Choroid plexus epithelial cell (primary cell): ENCODE results near the gene ITLN1.

Source experiments
- DNase-seq: peaks from one replicate; pipeline ENCODE4 v3.0.0-alpha.2; 2010; ENCODE audit warnings: low read depth
- H3K4me3 ChIP-seq: 2 replicates; pipeline ENCODE4 v1.5.1; 2011; ENCODE audit warnings: low read depth, mild to moderate bottlenecking, control low read depth, low read length, moderate library complexity
- TF ChIP-seq, protein P1 (sequence below): conservative IDR thresholded peaks from 2 replicates; pipeline ENCODE4 v1.5.1; 2011; ENCODE audit warnings: low read depth, mild to moderate bottlenecking, control low read depth, inconsistent platforms, low read length, moderate library complexity

ITLN1 gene

GRCh38 chr1:160853754-160854153 lies 31.2 kb downstream of the ITLN1 start:
- no peak for DNase-seq
- no peak overlapping the region for H3K4me3 ChIP-seq
- TF ChIP-seq, protein P1, sequence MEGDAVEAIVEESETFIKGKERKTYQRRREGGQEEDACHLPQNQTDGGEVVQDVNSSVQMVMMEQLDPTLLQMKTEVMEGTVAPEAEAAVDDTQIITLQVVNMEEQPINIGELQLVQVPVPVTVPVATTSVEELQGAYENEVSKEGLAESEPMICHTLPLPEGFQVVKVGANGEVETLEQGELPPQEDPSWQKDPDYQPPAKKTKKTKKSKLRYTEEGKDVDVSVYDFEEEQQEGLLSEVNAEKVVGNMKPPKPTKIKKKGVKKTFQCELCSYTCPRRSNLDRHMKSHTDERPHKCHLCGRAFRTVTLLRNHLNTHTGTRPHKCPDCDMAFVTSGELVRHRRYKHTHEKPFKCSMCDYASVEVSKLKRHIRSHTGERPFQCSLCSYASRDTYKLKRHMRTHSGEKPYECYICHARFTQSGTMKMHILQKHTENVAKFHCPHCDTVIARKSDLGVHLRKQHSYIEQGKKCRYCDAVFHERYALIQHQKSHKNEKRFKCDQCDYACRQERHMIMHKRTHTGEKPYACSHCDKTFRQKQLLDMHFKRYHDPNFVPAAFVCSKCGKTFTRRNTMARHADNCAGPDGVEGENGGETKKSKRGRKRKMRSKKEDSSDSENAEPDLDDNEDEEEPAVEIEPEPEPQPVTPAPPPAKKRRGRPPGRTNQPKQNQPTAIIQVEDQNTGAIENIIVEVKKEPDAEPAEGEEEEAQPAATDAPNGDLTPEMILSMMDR, result no peak

- H3K4me3 ChIP-seq, result no peak overlapping the region
- DNase-seq, result no peak
- TF ChIP-seq, protein P1, result no peak
These were observed 32.0 kb downstream of the ITLN1 start for GRCh38 chr1:160853014-160853413.

- no peak overlapping the region for H3K4me3 ChIP-seq
- no peak for DNase-seq
- TF ChIP-seq, protein P1, result no peak
These were observed 34.0 kb downstream of the ITLN1 start for GRCh38 chr1:160850993-160851392.

GRCh38 chr1:160850541-160850940 lies 34.4 kb downstream of the ITLN1 start:
- H3K4me3 ChIP-seq, result no peak overlapping the region
- TF ChIP-seq, protein P1, result no peak
- no peak for DNase-seq

- DNase-seq, result no peak
- TF ChIP-seq, protein P1, result no peak
- no peak overlapping the region for H3K4me3 ChIP-seq
These were observed 38.7 kb downstream of the ITLN1 start for GRCh38 chr1:160846281-160846680.

DNA sequence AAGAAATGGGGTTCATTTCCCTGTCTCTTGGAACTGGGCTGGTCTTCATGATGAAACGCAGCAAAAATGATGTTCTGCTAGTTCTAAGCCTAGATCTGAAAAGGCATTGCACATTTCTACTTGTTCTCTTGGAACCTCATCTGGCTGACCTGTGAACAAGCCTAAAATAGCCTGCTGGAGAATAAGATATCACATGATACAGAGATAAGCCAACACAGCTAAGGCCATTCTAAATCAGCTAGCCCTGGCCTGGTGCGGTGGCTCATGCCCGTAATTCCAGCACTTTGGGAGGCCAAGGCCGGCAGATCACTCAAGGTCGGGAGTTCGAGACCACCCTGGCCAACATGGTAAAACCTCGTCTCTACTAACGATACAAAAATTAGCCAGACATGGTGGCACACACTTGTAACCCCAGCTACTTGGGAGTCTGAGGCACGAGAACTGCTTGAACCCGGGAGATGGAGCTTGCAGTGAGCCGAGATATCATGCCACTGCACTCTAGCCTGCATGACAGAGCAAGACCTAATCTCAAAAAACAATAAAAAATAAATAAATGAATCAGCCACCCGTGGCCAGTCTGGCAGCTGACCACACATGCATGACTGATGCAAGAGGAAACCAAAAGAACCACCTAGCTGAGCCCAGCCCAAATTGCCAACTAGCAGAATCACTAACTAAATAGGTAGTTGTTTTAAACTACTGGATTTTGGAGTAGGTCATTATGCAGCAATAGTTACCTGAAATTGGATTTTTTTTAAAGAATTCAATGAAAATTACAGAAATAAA lies 40.3 kb downstream of the ITLN1 start:
- TF ChIP-seq, protein P1, result no peak
- H3K4me3 ChIP-seq, result no peak overlapping the region

GRCh38 chr1:160841079-160841478 lies 43.9 kb downstream of the ITLN1 start:
- no peak for DNase-seq
- no peak overlapping the region for H3K4me3 ChIP-seq
- TF ChIP-seq, protein P1, result no peak

More for the DNA sequence above, 40.3 kb downstream of the ITLN1 start:
- DNase-seq, result no peak
